ENCODE measurements around the gene TBL1XR1.
"Not testable (repeated sequence)": the region's sequence is repeated elsewhere in the genome, so short reads cannot be mapped to it uniquely, and the experiment has no call there.

TBL1XR1 gene

GRCh38 chr3:177208223-177208622, 10.9 kb upstream of the TBL1XR1 start:
- no peak for DNase-seq

GRCh38 chr3:177206936-177207335, 9.7 kb upstream of the TBL1XR1 start:
- no peak for DNase-seq

- DNase-seq, result no peak
Observed at GRCh38 chr3:177203689-177204395, 6.6 kb upstream of the TBL1XR1 start.

- not testable (repeated sequence) for DNase-seq
Observed at GRCh38 chr3:177203016-177203415, 5.7 kb upstream of the TBL1XR1 start.

GRCh38 chr3:177201700-177202397, 4.6 kb upstream of the TBL1XR1 start:
- peak; percentile 38 for DNase-seq

DNA sequence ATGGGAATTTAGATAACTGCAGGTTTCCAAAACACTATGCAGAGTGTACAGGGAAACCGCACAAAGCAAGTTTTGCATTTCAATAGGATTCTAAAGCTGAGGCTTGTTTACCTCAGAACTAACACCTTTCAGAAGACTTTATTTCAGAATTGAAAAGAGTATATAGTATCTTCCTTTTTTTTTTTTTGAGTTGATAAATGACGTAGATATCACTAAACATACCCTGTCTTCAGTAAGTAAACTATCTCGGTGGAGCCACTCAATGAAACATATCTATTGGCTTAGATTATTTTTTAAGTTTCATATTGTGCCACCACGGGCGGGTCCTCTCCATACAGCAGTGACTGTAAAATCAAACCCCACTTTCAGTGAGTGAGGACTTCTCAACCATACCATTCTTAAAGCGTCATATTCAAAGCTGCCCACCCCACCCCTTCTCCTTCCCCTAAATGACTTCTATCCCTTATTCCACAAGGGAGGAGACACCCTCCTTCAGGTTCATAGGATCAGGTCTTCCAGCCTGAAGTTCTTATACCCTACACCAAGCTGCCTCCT, 2.0 kb upstream of the TBL1XR1 start:
- no peak for DNase-seq

DNA sequence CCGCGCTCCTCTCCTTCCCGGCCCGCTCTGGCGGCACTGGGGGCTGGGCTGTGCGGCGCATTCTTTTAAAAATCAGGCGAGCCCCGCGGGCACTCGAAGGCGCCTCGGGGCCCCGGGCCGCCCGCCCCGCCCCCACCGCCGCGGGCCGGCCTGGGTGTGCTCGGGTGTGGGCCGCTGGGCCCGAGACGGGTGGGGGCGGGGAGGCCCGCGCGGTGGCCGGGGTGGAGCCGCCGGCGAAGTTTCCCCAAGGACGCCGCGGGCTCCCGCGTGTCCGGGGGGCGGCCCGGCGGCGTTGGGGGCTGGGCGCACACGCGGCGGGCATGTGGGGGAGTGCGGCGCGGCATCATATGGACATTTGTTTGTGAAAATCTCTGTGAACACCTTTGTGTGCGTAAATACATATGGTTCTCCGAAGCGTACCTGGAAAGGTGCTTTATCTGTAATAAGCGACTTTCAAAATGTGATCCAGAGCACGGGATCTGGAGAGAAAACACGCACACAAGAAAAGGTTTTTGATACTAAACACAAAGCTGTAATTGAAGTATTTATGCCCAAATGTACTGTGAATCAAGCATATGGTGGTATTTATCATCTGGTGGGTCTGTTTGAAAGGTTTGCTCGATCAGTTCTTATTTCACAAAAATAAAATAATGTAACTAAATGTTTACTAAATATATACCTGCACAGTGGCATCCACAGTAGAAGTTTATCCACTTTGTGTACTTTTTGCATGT, 612 bp upstream of the TBL1XR1 start:
- DNase-seq, result no peak

DNA sequence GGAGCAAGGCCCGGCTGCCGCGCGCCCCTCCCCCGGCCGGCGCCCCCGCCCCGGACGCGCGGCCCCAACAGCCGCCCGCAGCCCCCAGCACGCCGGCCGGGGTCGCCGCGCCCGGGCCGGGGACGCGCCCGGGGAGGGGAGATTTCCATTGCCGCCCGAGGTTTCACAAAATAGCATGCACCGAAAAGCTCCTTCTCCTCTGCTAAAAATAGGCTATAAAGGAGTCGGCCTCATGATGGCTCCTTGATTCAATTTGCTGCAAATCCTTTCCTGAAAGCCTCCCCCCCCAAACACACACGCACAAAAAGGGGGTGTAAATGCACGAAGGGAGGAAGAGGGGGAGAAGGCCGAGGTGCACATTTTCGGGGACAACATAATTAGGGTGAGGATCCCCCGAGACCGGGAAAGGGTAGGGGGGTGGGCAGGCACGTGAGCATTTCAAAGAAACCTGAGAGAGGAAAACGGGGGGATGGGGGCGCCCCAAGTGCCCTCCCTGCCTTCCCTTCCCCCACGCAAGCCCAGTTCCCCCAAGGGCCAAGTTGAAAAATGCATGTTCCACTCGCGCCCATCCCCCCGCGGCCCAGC, 734 bp downstream of the TBL1XR1 start:
- DNase-seq, result peak; percentile 51

DNA sequence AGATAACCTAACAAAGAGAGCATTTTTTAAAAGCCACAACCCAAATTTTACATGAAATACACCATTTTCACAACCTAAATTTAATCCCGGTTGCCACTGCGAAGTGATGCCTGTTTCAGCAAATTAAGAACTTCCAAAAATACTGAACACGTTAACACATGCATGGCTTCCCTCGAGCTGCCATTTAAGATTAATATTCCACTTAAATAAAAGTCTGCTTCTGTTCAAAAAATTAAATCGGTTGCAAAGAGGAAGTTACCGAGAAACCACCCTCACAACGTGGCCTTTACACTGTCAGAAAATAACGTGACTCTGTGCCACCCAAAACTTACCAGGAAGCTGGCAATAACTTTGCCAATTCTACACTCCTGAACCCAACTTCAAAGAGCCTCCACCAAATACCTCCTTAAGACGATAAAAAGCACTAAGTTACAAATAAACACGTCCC, 1.2 kb downstream of the TBL1XR1 start:
- DNase-seq, result no peak

GRCh38 chr3:177195242-177195991, 1.9 kb downstream of the TBL1XR1 start:
- DNase-seq, result peak; percentile 37

DNA sequence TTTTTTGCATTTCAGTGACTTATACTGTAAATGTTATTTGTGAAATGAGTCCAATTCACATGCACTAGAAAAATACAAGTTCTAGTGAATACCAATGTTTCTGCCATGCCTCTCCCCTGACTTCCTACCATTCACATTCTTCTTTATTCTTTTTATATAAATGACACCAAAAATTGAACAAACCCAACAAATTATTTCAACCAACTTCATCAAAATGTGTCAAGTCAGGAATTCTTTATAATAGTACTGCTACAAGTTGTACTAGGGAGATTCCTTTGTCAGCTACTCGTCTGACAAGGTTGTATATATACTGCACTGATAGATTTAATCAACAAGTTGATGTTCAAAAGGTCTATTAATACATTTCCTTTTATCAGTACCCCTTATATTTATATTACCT, 3.0 kb downstream of the TBL1XR1 start:
- peak; percentile 27 for DNase-seq

DNA sequence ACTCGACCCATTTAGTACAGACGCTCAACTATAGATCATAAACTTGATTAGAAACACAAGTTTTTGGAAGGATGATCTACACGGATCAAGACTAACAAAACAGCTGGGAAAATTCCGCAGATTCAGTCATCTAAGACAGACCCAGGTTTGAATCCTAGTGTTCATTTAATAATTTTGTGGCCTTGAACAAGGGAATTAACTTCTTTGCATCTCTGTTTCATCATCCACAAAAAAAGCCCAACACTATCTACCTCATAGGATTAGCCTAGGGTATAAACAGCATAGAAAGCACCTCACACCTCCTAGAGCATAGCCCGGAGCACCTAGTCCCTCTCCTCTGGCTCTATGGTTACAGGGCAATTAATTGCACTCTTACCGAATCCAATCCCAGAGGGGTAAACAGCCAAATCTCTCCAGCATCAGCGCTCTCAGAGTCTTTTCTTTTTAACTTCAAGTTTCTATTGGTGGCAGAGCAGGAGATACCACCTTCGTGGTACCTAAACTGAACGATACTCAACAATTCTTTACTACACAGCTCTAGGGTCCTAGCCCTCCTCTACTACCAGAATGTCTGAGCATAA, 3.5 kb downstream of the TBL1XR1 start:
- no peak for DNase-seq

DNA sequence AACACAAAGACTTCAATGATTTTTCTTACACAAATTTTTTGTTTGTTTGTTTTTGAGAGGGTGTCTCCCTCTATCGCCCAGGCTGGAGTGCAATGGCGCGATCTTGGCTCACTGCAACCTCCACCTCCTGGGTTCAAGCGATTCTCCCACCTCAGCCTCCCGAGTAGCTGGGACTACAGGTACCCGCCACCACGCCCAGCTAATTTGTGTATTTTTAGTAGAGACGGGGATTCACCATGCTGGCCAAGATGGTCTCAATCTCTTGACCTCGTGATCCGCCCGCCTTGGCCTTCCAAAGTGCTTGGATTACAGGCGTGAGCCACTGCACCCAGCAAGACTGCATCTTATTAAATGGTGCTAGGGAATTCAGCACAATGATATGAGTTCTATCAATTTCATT, 4.0 kb downstream of the TBL1XR1 start:
- not testable (repeated sequence) for DNase-seq

- peak; percentile 17 for DNase-seq
Observed at GRCh38 chr3:177190756-177191681, 6.3 kb downstream of the TBL1XR1 start.

DNA sequence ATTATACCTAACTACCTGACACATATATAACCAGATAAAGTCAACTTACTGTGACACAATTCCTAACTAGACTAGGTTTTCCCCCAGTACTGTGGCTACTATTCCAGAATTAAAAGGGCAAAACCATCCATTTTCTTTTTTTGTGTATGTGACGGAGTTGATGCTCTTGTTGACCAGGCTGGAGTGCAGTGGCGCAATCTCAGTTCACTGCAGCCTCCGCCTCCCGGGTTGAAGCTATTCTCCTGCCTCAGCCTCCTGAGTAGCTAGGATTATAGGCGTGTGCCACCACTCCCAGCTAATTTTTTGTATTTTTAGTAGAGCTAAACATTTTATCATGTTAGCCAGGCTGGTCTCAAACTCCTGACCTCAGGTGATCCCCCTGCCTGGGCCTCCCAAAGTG, 7.1 kb downstream of the TBL1XR1 start:
- DNase-seq, result not testable (repeated sequence)

DNA sequence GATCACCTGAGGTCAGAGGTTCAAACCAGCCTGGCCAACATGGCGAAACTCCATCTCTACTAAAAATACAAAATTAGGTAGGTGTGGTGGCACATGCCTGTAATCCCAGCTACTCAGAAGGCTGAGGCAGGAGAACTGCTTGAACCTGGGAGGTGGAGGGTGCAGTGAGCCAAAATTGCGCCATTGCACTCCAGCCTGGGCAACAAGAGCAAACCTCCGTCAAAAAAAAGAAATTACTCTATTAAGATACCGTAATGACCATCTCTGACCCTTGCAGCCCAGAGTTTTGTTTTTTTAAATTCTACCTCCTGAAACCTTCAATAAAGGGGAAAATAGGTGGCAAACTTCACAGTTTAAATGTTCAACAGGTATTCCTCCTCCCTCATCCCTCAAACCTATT, 9.0 kb downstream of the TBL1XR1 start:
- DNase-seq, result not testable (repeated sequence)

- no peak for DNase-seq
Observed at GRCh38 chr3:177186306-177186705, 11.0 kb downstream of the TBL1XR1 start.

GRCh38 chr3:177185035-177185574, 12.2 kb downstream of the TBL1XR1 start:
- no peak for DNase-seq

- peak; percentile 25 for DNase-seq
Observed at GRCh38 chr3:177184602-177185001, 12.7 kb downstream of the TBL1XR1 start.

- DNase-seq, result no peak
Observed at GRCh38 chr3:177182352-177182751, 14.9 kb downstream of the TBL1XR1 start.
